Activated CD8-positive, alpha-beta memory T cell treated with anti-CD3 and anti-CD28 coated beads, Interleukin-2, amount 50 U/mL, for 1 hour (primary cell): Measurements from ENCODE around the gene SMIM36.
"Not testable (repeated sequence)": the region's sequence is repeated elsewhere in the genome, so short reads cannot be mapped to it uniquely, and the experiment has no call there.

Experiments used
- DNase-seq: peaks from one replicate; pipeline ENCODE4 v3.0.0-alpha.2; 2020; ENCODE audit errors: extremely low read depth

The SMIM36 gene

DNA sequence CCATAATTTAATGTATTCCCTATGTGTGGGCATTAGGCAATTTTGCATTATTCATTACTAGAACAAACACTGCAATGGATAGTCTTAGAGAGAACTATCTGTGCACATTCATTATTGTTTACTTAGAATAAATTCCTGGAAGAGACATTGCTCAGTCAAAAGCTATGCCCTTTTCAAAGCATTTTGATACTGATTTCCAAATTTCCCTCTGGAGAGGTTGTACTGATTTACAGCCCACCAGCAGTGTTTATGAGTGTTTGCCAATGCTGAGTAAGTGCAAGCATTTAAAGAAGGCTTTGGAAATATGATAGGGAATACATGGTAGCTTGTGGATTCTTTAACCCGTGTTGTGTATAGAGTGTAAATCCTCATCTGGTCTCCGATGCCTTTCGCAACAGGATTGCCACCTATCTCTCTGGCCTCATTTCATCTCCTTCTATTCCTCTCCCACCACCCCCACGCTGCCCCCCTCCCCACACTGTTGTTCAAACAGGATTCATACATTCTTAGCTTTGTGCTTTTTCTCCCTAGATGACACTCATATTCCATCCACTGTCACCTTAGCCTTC lies 56.3 kb downstream of the SMIM36 start:
- no peak for DNase-seq

DNA sequence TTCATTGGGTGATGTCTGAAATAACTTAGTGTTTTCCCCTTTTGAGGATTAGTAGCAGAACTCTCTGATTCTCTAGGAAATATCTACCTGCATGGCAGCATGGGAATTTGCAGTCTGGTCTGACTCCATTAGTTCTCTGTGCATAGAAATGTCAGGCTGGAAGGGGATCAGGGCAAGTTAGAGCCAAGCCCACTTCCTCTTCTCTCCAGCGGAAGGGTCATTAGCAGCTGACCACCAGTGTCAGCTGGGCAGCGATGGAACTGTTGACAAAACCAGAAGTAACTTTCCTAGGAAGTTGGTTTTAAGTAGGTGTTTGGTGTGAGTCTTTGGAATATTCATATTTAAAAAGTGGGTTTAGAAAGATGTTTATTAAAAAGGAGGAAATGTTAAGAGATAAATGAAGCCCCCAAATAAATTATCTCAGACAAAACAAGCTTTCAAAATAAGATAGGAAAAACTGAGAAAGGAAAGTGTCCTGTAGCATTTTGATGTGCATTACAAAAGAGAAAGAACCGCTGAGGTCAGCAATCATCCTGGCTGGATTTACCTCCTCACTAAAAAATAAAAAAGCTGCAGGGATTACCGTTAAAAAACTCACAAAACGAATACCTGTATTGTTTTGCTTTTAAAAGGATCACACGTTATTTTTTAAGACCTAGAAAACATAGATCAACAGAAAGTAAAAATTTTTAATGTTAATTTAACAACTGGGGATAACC lies 57.3 kb downstream of the SMIM36 start:
- no peak for DNase-seq

DNA sequence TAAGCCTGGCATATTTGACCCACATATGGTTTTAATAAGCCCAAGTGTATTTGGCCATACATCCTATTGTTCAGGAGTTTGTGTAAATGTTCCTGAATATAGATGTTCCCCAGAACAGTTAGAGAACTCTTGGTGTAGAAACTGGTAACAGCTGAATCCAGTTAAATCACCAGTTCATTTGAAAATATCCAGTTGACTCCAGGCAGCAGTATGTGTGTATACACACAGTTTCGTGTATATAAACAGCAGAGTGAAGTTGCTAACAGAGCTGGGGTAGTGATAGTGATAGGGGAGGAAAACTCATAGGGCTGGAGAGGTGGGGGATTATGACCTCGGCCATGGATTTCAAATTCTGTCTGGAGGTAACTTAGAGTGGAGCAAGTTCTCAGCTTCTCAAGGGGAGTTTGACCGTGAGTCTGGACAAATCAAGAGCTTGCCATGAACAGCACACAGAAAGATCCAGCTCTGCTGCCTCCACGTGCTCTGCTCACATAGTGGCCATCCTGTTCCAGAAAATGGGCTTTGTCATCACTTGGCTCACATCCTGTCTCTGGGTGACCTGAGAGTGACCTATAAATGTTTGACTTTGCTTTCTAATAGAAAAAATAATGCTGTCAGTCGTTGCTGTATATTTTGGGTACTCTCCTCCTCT lies 59.0 kb downstream of the SMIM36 start:
- DNase-seq, result no peak

DNA sequence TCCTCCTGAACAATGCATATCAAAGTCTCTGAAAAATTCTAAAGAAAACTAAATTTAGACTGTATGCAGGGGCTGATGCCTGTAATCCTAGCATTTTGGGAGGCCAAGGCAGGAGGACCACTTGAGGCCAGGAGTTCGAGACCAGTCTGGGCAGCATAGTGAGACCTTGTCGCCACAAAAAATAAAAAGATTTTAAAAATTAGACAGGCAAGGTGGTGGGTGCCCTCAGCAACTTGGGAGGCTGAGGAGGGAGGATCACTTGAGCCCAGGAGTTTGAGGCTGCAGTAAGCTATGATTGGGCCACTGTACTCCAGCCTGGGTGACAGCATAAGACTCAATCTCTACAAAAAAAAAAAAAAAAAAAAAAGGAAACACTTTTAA lies 59.5 kb downstream of the SMIM36 start:
- DNase-seq, result no peak

DNA sequence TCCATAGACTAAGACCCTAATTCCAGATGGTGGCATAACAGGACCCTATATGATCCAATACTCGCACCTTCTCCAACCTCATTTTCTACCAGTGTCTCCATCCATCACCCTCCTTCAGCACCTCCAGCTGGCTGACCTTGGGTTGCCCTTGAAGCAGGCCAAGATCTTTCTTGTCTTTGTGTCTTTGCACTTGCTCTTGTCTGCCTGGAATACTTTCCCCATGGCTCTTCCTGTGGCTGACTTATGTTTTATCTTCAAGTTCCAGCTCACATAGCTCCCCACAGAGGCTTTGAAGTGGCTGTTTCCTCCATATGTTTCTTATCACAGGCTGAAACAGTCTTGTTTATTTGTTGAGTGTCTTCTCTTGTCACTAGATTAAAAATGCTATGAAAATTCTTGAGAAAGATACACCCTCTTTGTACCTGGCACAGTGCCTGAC lies 60.0 kb downstream of the SMIM36 start:
- no peak for DNase-seq

DNA sequence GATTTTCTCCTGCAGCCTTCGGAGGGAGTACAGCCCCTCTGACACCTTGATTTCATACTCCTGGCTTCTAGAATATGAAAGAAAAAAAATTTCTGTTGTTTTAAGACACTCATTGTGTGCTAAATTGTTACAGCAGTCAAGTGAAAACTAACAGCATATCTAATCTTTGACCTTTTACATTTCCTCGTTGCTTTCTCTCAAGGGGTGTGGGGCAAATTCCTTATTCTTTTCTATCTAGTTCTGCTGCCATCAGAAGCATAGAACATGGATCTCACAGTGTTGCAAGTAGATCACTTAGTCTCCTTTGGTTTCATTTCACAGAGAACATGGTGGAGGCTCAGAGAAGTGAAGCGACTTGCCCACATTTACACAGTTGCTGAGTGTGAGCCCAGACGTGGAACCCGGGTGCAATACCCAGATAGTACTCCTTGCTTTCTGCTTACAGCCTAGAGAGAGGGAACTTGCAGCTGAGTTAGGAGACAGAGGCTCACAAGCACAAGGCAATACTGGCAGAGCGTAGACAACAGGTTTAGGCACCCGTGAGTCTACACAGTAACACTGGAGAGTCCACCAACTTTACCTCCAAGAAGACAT lies 60.9 kb downstream of the SMIM36 start:
- no peak for DNase-seq

DNA sequence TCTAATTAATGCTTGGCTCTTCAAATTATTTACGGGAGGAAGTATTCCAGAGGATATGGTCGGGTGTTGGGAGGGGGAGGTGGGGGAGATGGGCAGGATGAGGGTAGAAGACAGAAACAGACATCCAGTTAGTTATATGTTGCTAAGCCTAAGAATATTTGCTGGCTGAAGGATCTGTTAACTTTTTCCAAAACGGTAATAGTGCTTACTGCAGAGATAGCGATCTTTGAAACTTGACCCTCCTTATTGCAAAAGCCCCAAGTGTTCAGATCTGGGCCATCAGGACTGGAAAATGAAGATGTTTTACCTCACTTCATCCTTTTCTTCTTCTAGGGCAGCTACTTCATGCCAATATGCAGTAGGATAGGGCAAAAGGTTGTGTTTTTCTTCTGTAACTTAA lies 62.6 kb downstream of the SMIM36 start:
- no peak for DNase-seq

DNA sequence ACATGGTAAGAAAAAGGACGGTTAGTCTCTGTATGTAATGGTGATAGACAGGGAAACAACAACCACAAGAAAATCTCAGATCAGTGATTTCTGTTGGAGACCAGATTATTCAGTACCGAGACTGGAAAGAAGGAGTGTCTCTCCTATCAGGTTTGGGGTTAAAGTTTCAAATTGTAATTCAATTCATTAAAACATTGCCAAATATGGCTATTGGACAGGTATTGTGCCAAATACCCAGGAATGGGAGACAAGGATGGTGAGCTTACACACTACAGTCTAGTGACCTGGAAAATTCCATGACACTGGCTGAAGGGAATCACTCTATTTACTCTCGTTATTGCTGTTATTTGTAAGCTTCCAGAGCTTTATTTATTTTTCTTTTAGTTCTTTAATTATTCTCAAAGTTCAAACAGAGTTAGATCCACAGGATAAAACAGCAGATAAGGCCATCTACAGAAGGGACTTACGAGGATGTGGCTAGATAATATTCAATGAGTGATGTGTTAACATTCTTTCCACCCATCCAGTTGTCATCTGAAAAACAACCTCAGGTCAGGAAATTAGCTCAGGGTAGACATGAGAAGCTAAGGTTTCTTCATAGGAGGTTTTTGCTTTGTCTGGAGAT lies 64.6 kb downstream of the SMIM36 start:
- no peak for DNase-seq

DNA sequence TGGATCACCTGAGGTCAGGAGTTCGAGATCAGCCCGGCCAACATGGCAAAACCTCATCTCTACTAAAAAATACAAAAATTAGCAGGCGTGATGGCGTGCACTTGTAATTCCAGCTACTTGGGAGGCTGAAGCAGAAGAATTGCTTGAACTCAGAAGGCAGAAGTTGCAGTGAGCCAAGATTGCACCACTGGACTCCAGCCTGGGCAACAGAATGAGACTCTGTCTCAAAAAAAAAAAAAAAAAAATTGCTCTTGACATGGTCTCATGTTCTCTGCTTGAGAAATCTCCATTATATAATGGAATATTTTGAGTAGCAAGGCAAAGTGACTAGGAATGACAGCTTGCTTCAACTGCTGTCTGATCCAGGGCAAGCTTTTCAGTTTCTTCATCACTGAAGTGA lies 65.2 kb downstream of the SMIM36 start:
- not testable (repeated sequence) for DNase-seq

DNA sequence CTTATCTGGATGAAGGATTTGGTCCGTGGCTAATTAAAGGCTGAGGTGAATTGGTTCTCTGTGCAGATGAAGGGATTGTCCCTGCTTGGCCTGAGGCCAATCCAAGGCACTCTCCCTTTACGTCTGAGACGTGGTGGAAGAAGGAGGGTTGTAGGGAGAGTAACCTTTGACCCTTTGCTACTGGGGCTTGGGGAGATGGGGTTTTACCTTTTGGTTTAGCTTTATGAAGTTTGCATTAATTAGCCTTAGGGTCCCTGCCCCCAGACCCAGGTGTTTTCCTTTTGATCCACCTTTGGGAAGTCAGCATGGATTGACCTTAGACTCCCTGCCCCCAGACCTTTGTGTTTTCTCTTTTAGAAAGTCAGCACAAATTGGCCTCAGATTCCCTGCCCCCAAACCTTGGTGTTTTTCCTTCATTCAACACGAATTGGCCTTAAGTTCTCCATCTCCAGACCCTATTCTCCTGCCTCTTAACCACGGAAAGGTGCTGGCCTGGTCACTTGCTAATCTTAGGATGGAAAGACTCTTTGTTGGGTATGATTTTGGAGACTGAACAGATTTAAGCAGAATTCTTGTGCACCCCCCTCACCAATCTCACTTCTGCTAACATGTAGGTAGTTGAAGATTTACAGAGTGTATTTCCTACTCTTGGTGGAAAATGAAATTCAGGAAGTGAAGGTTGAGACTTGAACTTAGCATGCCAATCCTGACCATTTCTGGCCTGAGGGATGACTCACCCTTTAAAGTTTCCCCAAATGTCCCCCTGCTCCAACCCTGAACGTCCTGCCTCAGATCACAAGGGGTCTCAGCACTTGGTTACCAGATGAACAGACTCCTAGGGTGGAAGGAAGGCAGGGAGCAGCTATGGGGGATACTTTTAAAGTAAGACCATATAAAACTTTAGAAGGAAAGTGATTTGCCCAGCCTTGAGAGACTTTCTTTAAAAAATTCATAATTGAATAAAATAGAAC lies 66.5 kb downstream of the SMIM36 start:
- no peak for DNase-seq

DNA sequence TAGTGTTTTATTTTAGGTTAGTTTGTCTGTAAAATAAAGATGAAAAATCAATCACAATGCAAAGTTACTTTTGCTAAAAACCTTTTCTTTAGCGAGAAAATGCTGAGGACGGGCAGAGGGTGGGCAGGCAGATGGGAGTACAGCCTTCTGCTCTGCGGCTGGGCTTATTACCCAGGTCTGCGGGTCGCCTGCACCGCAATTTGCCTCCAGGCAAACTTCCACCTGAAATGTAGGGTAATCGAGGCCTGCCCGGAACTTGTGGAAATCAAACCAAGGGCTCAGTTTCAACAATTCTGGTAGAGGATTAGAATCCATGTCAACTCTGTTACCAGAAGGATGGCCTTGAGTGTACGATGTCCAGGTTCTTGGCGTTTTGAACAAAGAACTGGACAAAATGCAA lies 67.3 kb downstream of the SMIM36 start:
- DNase-seq, result no peak

DNA sequence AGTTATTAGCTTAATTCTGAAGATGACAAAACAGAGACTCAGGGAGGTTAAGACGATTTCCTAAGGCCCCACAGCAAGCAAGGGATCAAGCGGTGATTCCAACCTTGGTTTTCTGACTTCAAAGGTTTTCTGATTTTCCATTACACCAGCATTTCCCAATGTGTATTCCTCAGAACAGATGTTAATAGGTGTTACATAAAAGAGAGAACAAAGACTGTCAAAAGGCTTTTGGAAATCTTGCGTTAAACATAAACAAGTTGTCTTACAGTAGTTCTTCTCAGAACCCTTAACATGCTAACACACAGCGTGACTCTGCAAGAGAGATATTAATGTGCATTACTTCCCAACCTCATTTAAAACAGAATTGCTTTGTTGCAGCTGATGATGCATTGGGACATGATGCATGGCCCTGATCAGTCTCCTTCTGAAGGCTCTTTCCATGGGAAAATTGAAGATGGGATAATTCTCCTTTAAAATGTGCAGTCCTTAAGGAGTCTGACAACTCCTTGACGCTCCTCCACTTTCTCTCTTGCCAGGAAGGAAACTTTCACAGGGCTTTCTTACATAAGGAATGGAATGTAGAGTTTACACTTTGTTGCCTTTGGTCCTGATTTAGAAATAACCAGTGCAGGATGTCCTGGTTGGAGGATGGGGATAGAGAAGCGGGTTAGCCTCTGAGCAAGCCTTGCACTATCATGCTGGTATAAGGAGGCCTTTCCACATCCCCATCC lies 68.1 kb downstream of the SMIM36 start:
- no peak for DNase-seq

DNA sequence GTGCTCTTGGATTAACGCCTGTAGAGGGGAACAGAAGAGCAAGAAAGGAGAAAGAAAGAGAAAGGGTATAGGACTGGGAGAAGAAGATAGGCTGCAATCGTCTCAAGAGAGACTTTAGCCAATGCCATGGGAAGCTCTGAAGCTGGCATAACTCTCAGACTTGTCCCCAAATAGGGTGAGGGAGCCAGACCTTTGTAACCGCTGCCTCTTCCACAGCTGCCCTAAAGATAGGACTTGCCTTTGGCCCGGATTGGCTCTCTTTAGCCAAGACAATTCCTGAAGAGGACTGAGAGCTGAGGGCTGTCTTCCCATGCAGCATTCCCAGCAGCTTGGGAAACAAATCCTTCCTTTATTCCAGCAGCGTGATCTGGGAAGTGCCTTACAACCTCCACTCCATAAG lies 68.8 kb downstream of the SMIM36 start:
- no peak for DNase-seq

DNA sequence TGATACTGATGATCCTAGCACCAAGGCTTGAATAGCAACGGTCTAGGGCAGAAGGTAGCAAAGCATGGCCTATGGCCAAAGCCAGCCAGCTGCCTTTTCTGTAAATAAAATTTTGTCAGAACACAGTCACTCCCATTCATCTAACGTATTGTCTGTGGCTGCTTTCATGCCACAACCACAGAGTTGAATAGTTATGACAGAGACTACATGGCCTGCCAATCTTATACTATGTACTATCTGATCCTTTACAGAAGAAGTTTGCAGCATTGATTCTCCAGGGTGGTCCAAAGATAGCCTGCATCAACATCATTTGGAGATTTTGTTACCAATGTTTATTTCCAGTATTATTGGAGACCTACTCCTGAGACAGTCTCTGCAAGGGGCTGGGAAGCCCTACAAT lies 69.7 kb downstream of the SMIM36 start:
- no peak for DNase-seq

DNA sequence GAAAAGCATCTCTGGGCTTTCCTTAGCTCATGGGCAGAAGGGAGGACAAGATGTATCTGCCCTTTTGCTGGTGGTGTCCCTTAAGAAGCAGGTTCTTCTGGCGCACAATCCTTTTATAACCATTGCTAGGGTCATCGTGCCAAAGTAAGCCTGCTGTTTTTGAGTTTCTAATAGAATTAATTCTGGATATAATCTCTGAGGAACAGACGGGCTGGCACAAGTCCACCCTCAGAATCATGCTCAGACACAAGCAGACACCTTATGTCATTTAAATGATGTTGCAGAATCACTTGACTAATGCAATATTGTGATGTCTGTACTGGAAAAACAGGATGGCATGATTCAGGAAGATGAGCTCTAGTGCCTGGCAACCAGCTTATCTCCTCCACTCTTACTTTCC lies 70.9 kb downstream of the SMIM36 start:
- DNase-seq, result no peak

DNA sequence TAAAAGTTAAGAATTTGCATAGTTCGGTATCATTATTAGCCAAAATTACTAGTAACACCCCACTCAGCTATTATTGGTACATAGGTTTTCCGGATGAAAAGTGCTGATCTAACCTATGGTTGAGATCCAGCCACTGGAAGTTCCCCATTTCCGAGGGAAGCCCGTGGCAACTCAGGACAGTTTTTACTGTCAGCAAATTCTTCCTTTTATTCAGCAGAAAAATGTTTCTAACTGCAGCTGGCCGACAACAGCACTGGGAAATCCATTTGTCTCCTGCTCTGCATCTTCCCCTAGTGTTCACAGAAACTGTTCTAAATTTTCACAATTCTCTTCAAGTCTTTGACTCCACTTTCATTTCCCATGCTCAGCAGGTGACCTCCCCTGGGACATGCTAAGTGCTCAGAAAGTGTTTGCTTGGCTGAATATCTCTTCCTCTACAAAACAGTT lies 74.1 kb downstream of the SMIM36 start:
- DNase-seq, result no peak

DNA sequence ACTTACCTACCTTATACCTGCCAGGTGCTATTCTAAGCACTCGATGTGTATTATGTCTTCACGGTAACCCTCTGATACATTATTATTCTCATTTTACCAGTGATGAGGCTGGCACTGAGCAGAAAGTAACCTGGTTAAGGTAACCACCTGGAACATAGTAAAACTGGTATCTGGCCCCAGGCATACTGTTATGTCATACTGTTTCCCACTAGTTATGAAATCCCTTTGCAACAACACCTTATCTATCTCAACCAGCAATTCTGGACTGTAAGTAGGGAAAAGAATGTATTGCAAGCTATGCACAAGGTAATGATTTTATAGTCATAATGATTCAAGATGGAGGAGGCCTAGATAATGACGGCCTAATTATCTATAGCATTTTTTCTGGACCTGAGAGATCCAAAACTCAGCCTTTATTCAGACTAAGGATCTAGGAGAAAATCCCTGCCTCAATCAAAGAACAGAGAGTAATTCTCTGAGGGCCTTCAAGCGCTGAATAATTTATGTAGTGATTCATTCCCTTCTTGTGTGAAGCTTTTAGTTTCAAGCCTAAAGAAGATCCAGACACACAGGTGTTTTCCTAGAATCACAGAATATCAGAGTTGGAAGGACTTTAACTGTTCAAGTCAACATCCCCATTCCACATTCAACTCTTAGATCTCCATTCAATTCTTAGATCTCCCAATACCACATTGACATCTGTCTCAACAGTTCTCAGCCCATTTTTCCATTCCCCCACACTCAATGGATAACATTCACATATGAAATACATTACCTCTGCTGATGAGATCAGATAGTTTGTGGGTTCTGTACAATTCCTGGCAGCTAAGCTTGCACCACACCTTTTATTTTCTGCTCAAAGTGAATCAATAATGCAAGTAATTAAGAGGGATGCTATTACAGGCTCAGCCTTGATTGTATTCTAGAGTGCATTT lies 74.8 kb downstream of the SMIM36 start:
- DNase-seq, result no peak

DNA sequence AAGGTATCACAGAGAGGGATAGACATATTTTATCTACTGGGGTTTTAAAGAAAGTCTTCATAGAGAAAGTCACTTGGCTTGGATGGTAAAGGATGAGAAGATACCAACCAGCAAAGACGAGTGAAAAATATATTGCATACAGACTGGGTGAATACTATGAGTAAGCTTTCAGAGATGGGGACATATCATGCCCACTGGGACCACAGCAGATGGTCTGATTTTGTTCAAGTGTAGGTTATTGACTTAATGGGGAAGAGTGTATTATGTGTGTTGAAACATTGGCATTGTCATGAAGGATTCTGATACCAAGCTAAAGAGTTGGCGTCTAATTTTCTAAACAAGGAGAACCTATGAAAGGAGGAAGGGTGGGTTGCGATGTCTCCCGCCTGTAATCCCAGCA lies 75.8 kb downstream of the SMIM36 start:
- DNase-seq, result no peak

DNA sequence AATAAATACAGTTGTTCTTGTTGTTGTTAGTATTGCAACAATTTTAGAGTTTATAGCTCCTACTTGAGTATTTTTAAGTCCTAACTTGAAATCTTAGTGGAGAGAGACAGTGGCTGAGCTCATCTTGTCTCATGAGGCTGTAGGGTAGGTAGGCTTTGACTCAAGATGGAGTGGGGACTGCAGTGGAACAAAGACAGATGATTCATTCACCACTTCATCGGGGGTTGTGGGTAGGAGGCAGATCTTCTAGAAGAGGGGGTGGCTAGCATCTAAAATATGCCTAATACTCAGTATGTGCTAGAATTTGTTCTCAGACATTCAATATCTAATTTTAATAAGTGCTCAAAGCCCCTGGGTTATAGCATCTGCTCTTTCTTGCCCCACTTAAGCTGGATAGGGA lies 76.5 kb downstream of the SMIM36 start:
- DNase-seq, result no peak
